CD4-positive, alpha-beta T cell (primary cell): ENCODE measurements around the gene LRIT2. TPM values are rescaled to one million over a fixed set of nuclear protein-coding genes. Genes with fewer than 3 reads are reported as not detected.

ENCODE experiments used
- ATAC-seq: fragments of 200-7000 bp; cut with Tn5 transposase; one replicate; pipeline ENCODE4 v1.10.0; 2022; ENCODE audit warnings: mild to moderate bottlenecking; ENCODE audit not compliant: poor library complexity
- CTCF ChIA-PET: fragments of 350-600 bp; sonication (Branson Sonifier 250); formaldehyde crosslinking; loops from one replicate; lab custom pipeline; 2021; ENCODE audit warnings: antibody characterized with exemption, inconsistent platforms; lab: Charles Lee
- POLR2A ChIA-PET: fragments of 350-600 bp; sonication (Branson Sonifier 250); formaldehyde crosslinking; loops from one replicate; lab custom pipeline; 2021; ENCODE audit warnings: antibody characterized with exemption, inconsistent platforms; lab: Charles Lee
- DNase-seq, 14 experiments: peaks; one replicate each; pipeline ENCODE4 v3.0.0-alpha.2; 2013 to 2020; ENCODE audit warnings: mixed read lengths in 2 of 14
- H3K27ac ChIP-seq, 2 donors: one replicate each; pipeline versions ENCODE4 v1.5.1 to v1.7.0; 2013; ENCODE audit warnings: low read length in 2 of 2, low read depth in 1 of 2, mild to moderate bottlenecking in 1 of 2
- H3K27me3 ChIP-seq, 2 experiments: 1 replicate in 1 of 2; 2 replicates in 1 of 2; pipeline versions ENCODE4 v1.6.1 to v1.7.0; 2013; ENCODE audit warnings: low read length in 2 of 2, control low read depth in 1 of 2, mild to moderate bottlenecking in 1 of 2, moderate library complexity in 1 of 2; ENCODE audit not compliant: insufficient read depth in 2 of 2, control insufficient read depth in 1 of 2
- H3K36me3 ChIP-seq: one replicate; pipeline ENCODE4 v1.6.1; 2013; ENCODE audit warnings: low read length, control low read depth; ENCODE audit not compliant: insufficient read depth
- H3K4me1 ChIP-seq: one replicate; pipeline ENCODE4 v1.6.1; 2013; ENCODE audit warnings: low read length, control low read depth; ENCODE audit not compliant: insufficient read depth
- H3K4me3 ChIP-seq: one replicate; pipeline ENCODE4 v1.5.1; 2013; ENCODE audit warnings: mild to moderate bottlenecking, low read length, moderate library complexity
- H3K9me3 ChIP-seq, 2 experiments: 1 replicate in 1 of 2; 2 replicates in 1 of 2; pipeline versions ENCODE4 v1.6.1 to v1.7.0; 2013; ENCODE audit warnings: low read length in 2 of 2, mild to moderate bottlenecking in 2 of 2, control low read depth in 1 of 2, moderate library complexity in 1 of 2; ENCODE audit not compliant: control insufficient read depth in 1 of 2, insufficient read depth in 1 of 2
- H3K27ac Mint-ChIP-seq: one replicate; pipeline ENCODE4 v1.8.0; 2020; ENCODE audit warnings: mixed read lengths
- H3K27me3 Mint-ChIP-seq: one replicate; pipeline ENCODE4 v1.8.0; 2021; ENCODE audit warnings: mixed read lengths
- H3K36me3 Mint-ChIP-seq: one replicate; pipeline ENCODE4 v1.8.0; 2021; ENCODE audit warnings: low read depth, mixed read lengths
- H3K4me1 Mint-ChIP-seq: one replicate; pipeline ENCODE4 v1.8.0; 2021; ENCODE audit warnings: low read depth, mixed read lengths
- H3K4me3 Mint-ChIP-seq: one replicate; pipeline ENCODE4 v1.8.0; 2020; ENCODE audit warnings: mild to moderate bottlenecking, mixed read lengths
- H3K9me3 Mint-ChIP-seq: one replicate; pipeline ENCODE4 v1.8.0; 2020; ENCODE audit warnings: mixed read lengths
- CTCF ChIP-seq: fragments of 200-600 bp; IDR thresholded peaks from one replicate; pipeline ENCODE4 v1.8.0; 2022; ENCODE audit warnings: antibody characterized with exemption, mild to moderate bottlenecking
- intact Hi-C, 2 experiments: fragments of 100-400 bp; cut with DNase I in 1 of 2; cut with micrococcal nuclease in 1 of 2; formaldehyde crosslinking; loops; one replicate each; pipeline versions ENCODE4 v1.15.1 to v1.9.0; 2023 to 2025; cut with DNase I, micrococcal nuclease
- total RNA-seq, 174 experiments: library from RNA in 2 of 174; stranded (reverse) in 2 of 174; gene quantifications; one replicate each; pipeline ENCODE4 v1.2.3 and lab custom pipeline; 2021 to 2026

LRIT2 gene
- total RNA-seq, 2 experiments from 2014 or later = not detected

DNA sequence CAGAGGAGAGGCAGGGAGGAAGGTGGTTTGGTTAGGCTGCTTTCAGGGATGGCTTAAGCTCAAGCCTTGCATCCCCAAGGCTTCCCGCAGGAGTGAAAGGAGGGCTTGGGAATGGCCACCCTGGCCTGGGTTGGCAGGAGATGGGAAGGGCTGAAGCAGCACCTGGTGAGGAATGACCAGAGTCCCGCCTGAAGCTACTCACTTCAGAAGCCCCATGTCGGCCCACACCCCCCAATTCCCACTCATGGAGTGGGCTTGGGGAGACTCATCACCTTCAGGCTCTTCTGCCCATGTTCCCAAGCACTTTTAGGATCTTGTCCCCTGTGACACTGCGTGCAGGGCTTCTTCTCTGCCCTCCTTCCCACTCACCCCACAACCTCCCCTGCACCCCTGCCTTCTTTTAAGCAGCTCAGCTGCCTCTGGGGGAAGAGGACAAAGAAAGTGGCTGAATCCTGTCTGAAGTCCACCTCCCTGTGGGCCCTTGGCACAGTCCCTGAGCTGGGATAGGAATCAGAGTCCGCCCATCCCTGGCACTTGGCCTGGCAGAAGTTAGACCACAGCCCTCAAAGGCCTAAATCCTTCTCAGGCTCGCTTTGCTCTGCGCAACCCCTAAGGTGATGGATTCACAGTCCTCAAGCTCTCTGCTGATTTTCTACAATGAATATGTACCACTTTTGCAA, 36.0 kb upstream of the LRIT2 start:
- H3K4me3 ChIP-seq = no peak overlapping the region
- peaks cover 0 to 4% of the 10 kb centered on the region in 2 experiments for H3K9me3 ChIP-seq
- ChIA-PET CTCF (no interaction called here), POLR2A (no interaction called here)
- peaks cover 13% of the 10 kb centered on the region for H3K4me1 ChIP-seq
- intact Hi-C loops = loop anchor here in 1 of 2 experiments (10.0 kb wide), 1 partner anchor 173 kb away; no protein-coding TSS in a partner anchor
- no peak for TF ChIP-seq CTCF
- peaks cover 8 to 16% of the 10 kb centered on the region in 2 experiments for H3K27me3 ChIP-seq
- ATAC-seq = no peak
- Mint-ChIP-seq H3K27ac (no peak overlapping the region), H3K4me1 (peaks cover 4% of the 10 kb centered on the region), H3K9me3 (no peaks in the 10 kb centered on the region), H3K36me3 (no peaks in the 10 kb centered on the region), H3K27me3 (peaks cover 61% of the 10 kb centered on the region), H3K4me3 (no peak overlapping the region)
- no peak for DNase-seq
- no peak overlapping the region for H3K27ac ChIP-seq
- no peaks in the 10 kb centered on the region for H3K36me3 ChIP-seq

DNA sequence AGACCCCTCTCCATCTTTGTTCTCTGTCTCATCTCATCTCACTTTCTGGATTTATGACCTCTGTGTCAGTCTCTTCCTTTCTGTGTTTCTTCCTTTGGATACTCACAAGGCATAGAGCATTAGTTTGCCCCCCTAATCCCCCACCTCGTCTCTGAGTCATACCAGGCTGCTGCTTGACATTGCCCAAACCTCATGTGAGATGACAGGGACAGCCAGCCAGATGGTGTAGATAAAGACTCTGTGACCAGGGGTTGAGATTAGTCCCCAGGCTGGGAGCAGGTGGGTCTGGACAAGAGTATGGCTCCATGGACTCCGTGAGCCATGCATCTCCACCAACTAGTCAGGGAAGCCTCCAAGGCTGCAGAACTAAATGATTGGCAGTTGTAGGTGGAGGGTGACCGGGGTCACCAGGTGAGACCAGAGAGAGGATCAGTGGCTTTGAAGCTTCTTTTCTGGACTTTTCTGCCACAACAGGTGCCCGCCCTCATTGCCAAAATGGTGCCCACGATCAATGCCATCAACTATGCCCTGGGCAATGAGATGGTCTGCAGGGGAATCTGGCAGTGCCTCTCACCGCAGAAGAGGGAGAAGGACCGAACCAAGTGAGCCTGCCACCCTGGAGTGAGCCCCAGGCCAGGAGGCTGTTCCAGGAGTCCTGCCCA, 32.8 kb upstream of the LRIT2 start:
- no peaks in the 10 kb centered on the region for H3K36me3 ChIP-seq
- no peaks in the 10 kb centered on the region for H3K36me3 Mint-ChIP-seq
- H3K27ac Mint-ChIP-seq = no peak overlapping the region
- intact Hi-C loops = no loop called here
- H3K4me3 Mint-ChIP-seq = no peak overlapping the region
- no peak overlapping the region for H3K4me3 ChIP-seq
- no peak for DNase-seq
- peaks cover 4% of the 10 kb centered on the region for H3K4me1 Mint-ChIP-seq
- peaks cover 7% of the 10 kb centered on the region for H3K4me1 ChIP-seq
- ChIA-PET POLR2A (no interaction called here), CTCF (no interaction called here)
- H3K27me3 ChIP-seq = peaks cover 8 to 9% of the 10 kb centered on the region in 2 experiments
- H3K27me3 Mint-ChIP-seq = peaks cover 53% of the 10 kb centered on the region
- H3K9me3 Mint-ChIP-seq = no peaks in the 10 kb centered on the region
- no peak for TF ChIP-seq CTCF
- H3K27ac ChIP-seq = no peak overlapping the region
- peaks cover 0 to 4% of the 10 kb centered on the region in 2 experiments for H3K9me3 ChIP-seq
- no peak for ATAC-seq

GRCh38 chr10:84257343-84258020, 32.1 kb upstream of the LRIT2 start:
- ChIA-PET POLR2A (no interaction called here), CTCF (interaction anchor here (0.7 to 1.0 kb wide), 2 partner anchors 10 kb away, joined by 3 read pairs; no protein-coding TSS in a partner anchor)
- Mint-ChIP-seq H3K4me3 (no peak overlapping the region), H3K36me3 (no peaks in the 10 kb centered on the region), H3K4me1 (peaks cover 4% of the 10 kb centered on the region), H3K9me3 (no peaks in the 10 kb centered on the region), H3K27ac (no peak overlapping the region), H3K27me3 (peaks cover 46% of the 10 kb centered on the region)
- peaks cover 8 to 9% of the 10 kb centered on the region in 2 experiments for H3K27me3 ChIP-seq
- no peak overlapping the region for H3K27ac ChIP-seq
- ATAC-seq (no peak), DNase-seq (no peak)
- intact Hi-C loops = no loop called here
- TF ChIP-seq CTCF = no peak
- peaks cover 7% of the 10 kb centered on the region for H3K4me1 ChIP-seq
- H3K36me3 ChIP-seq = no peaks in the 10 kb centered on the region
- H3K4me3 ChIP-seq = no peak overlapping the region
- peaks cover 0 to 4% of the 10 kb centered on the region in 2 experiments for H3K9me3 ChIP-seq
